HPDE6-E6E7 (cell line): ENCODE results near the gene RGL1.

ENCODE experiments used
- DNase-seq: peaks from one replicate; pipeline ENCODE4 v3.0.0; 2011; ENCODE audit warnings: missing footprints; ENCODE audit errors: extremely low spot score

The RGL1 gene

GRCh38 chr1:183916574-183916973 lies 111.7 kb downstream of the RGL1 start:
- DNase-seq: no peak

GRCh38 chr1:183918589-183918988 lies 113.7 kb downstream of the RGL1 start:
- DNase-seq: no peak

GRCh38 chr1:183920651-183921050 lies 115.7 kb downstream of the RGL1 start:
- DNase-seq: no peak

- no peak for DNase-seq
These were observed 117.3 kb downstream of the RGL1 start for GRCh38 chr1:183922197-183922596.

- no peak for DNase-seq
These were observed 121.0 kb downstream of the RGL1 start for GRCh38 chr1:183925947-183926346.

- DNase-seq: no peak
These were observed 122.1 kb downstream of the RGL1 start for GRCh38 chr1:183926983-183927382.

GRCh38 chr1:183931646-183932271 lies 126.8 kb downstream of the RGL1 start:
- DNase-seq: no peak

- DNase-seq: no peak
These were observed 127.5 kb downstream of the RGL1 start for GRCh38 chr1:183932412-183932811.

- DNase-seq: no peak
These were observed 128.7 kb downstream of the RGL1 start for GRCh38 chr1:183933528-183934179.

GRCh38 chr1:183934314-183934713 lies 129.4 kb downstream of the RGL1 start:
- DNase-seq: no peak

GRCh38 chr1:183936009-183936408 lies 131.1 kb downstream of the RGL1 start:
- no peak for DNase-seq

GRCh38 chr1:183936791-183937190 lies 131.9 kb downstream of the RGL1 start:
- DNase-seq: no peak

- DNase-seq: no peak
These were observed 132.7 kb downstream of the RGL1 start for GRCh38 chr1:183937611-183938010.

GRCh38 chr1:183941001-183941400 lies 136.1 kb downstream of the RGL1 start:
- no peak for DNase-seq

- DNase-seq: peak; percentile 48
These were observed 138.2 kb downstream of the RGL1 start for GRCh38 chr1:183942933-183943693.

- DNase-seq: no peak
These were observed 140.8 kb downstream of the RGL1 start for GRCh38 chr1:183945428-183946319.

- DNase-seq: no peak
These were observed 141.3 kb downstream of the RGL1 start for GRCh38 chr1:183946320-183946613.

- no peak for DNase-seq
These were observed 143.1 kb downstream of the RGL1 start for GRCh38 chr1:183947988-183948387.

- DNase-seq: no peak
These were observed 147.2 kb downstream of the RGL1 start for GRCh38 chr1:183952101-183952500.

- DNase-seq: no peak
These were observed 148.1 kb downstream of the RGL1 start for GRCh38 chr1:183953031-183953430.

- no peak for DNase-seq
These were observed 149.6 kb downstream of the RGL1 start for GRCh38 chr1:183954496-183954895.

GRCh38 chr1:183956559-183957188 lies 151.8 kb downstream of the RGL1 start:
- DNase-seq: peak; percentile 71
